IMR-90 (cell line): ENCODE data around the gene TPMT.

Source experiments
- BHLHE40 ChIP-seq: fragments of 150-350 bp; IDR thresholded peaks from 2 replicates; pipeline ENCODE4 v1.6.1; 2016; ENCODE audit warnings: mild to moderate bottlenecking, low read depth, low read length
- CEBPB ChIP-seq: IDR thresholded peaks from 2 replicates; pipeline ENCODE4 v1.6.1; 2012; ENCODE audit warnings: low read depth, low read length, improper control_type of control experiment
- CTCF ChIP-seq: conservative IDR thresholded peaks from 2 replicates; pipeline ENCODE4 v1.5.1; 2012; ENCODE audit warnings: mild to moderate bottlenecking, low read depth, low read length, improper control_type of control experiment
- MAFK ChIP-seq: IDR thresholded peaks from 2 replicates; pipeline ENCODE4 v1.6.1; 2012; ENCODE audit warnings: low read depth, low read length, improper control_type of control experiment
- MAZ ChIP-seq: IDR thresholded peaks from 2 replicates; pipeline ENCODE4 v1.6.1; 2012; ENCODE audit warnings: low read depth, mild to moderate bottlenecking, low read length, improper control_type of control experiment, moderate library complexity, borderline replicate concordance
- MXI1 ChIP-seq: IDR thresholded peaks from 2 replicates; pipeline ENCODE4 v1.6.1; 2012; ENCODE audit warnings: low read depth, mild to moderate bottlenecking, low read length, moderate library complexity, borderline replicate concordance
- POLR2A ChIP-seq: IDR thresholded peaks from 2 replicates; pipeline ENCODE4 v1.6.1; 2012; ENCODE audit warnings: mild to moderate bottlenecking, low read depth, low read length
- RAD21 ChIP-seq: IDR thresholded peaks from 2 replicates; pipeline ENCODE4 v1.6.1; 2012; ENCODE audit warnings: low read length, improper control_type of control experiment
- RCOR1 ChIP-seq: IDR thresholded peaks from 2 replicates; pipeline ENCODE4 v1.6.1; 2012; ENCODE audit warnings: mild to moderate bottlenecking, low read length, improper control_type of control experiment; ENCODE audit not compliant: insufficient replicate concordance
- SMC3 ChIP-seq: fragments of 150-350 bp; IDR thresholded peaks from 2 replicates; pipeline ENCODE4 v1.6.1; 2016; ENCODE audit warnings: low read depth, mild to moderate bottlenecking, antibody characterized with exemption, low read length, moderate library complexity
- USF2 ChIP-seq: fragments of 150-350 bp; IDR thresholded peaks from 2 replicates; pipeline ENCODE4 v1.6.1; 2017; ENCODE audit warnings: mild to moderate bottlenecking, antibody characterized with exemption, low read length, low read depth

- TF ChIP-seq USF2 (no peak), MAZ (no peak), MAFK (no peak), CTCF (no peak), RAD21 (no peak), RCOR1 (no peak), POLR2A (no peak), SMC3 (no peak), MXI1 (no peak), CEBPB (no peak), BHLHE40 (no peak)
These were observed 54.6 kb downstream of the TPMT start for GRCh38 chr6:18100296-18100695.
